ENCODE measurements around the gene NLRC5.
"Not testable (repeated sequence)": the region's sequence is repeated elsewhere in the genome, so short reads cannot be mapped to it uniquely, and the experiment has no call there.

Gene NLRC5

GRCh38 chr16:57063189-57063588 is 73.8 kb downstream of the NLRC5 start:
- WGBS: 93% methylated on average over 6 of the region's 8 CpGs

GRCh38 chr16:57064995-57065394 is 75.6 kb downstream of the NLRC5 start:
- Histone ChIP-seq H3K27me3 (ENCODE audit: control insufficient read depth in 1 of 2, insufficient read depth in 1 of 2, low read length in 2 of 2) (peaks cover 0 to 10% of the 10 kb centered on the region in 2 experiments), H3K27ac (ENCODE audit: low read length, poor library complexity, severe bottlenecking) (no peak overlapping the region), H3K9ac (ENCODE audit: low read length) (no peak overlapping the region), H2AFZ (ENCODE audit: low read depth, low read length) (no peak overlapping the region), H3K23ac (ENCODE audit: low read length in 2 of 2) (no peak overlapping the region), H3K4ac (ENCODE audit: low read depth in 1 of 2, low read length in 2 of 2) (no peak overlapping the region), H2BK5ac (ENCODE audit: low read depth, low read length, poor library complexity, severe bottlenecking) (no peak overlapping the region), H3K4me1 (ENCODE audit: control insufficient read depth, insufficient read depth, low read depth, low read length) (peaks cover 8% of the 10 kb centered on the region), H3K4me3 (ENCODE audit: insufficient read depth in 1 of 2, low read depth in 1 of 2, low read length in 2 of 2) (no peak overlapping the region), H3K18ac (ENCODE audit: low read depth in 1 of 2, low read length in 2 of 2) (no peak overlapping the region), H2BK15ac (ENCODE audit: low read depth, poor library complexity, severe bottlenecking) (no peak overlapping the region), H2BK12ac (ENCODE audit: low read length in 2 of 2) (no peak overlapping the region), H4K91ac (ENCODE audit: low read length) (no peak overlapping the region), H2AK5ac (ENCODE audit: low read length, severe bottlenecking) (no peak overlapping the region), H3K79me1 (replicated peaks; ENCODE audit: low read length, poor library complexity, severe bottlenecking) (no peaks in the 10 kb centered on the region), H3K4me2 (ENCODE audit: low read length, poor library complexity, severe bottlenecking) (no peak overlapping the region), H3K14ac (ENCODE audit: low read length in 2 of 2) (no peak overlapping the region), H3K9me3 (ENCODE audit: control insufficient read depth, low read length) (no peaks in the 10 kb centered on the region), H4K8ac (ENCODE audit: low read length) (no peak overlapping the region), H3K36me3 (ENCODE audit: control insufficient read depth in 1 of 2, insufficient read depth in 2 of 2, low read depth in 1 of 2, low read length in 2 of 2) (peaks cover 3 to 61% of the 10 kb centered on the region in 2 experiments), H2BK120ac (ENCODE audit: low read depth, low read length) (no peak overlapping the region)
- 95% methylated on average over 5 of the region's 5 CpGs for WGBS
- DNase-seq: no peak

More at GRCh38 chr16:57063189-57063588, 73.8 kb downstream of the NLRC5 start:
- H3K4me3 ChIP-seq (ENCODE audit: insufficient read depth in 1 of 2, low read depth in 1 of 2, low read length in 2 of 2); H2BK120ac ChIP-seq (ENCODE audit: low read depth, low read length); H3K4me1 ChIP-seq (ENCODE audit: control insufficient read depth, insufficient read depth, low read depth, low read length); H2BK12ac ChIP-seq (ENCODE audit: low read length in 2 of 2); H3K9ac ChIP-seq (ENCODE audit: low read length); H2BK15ac ChIP-seq (ENCODE audit: low read depth, poor library complexity, severe bottlenecking); H3K79me1 ChIP-seq (replicated peaks; ENCODE audit: low read length, poor library complexity, severe bottlenecking); H2BK5ac ChIP-seq (ENCODE audit: low read depth, low read length, poor library complexity, severe bottlenecking); H4K8ac ChIP-seq (ENCODE audit: low read length); H3K18ac ChIP-seq (ENCODE audit: low read depth in 1 of 2, low read length in 2 of 2); H3K27me3 ChIP-seq (ENCODE audit: control insufficient read depth in 1 of 2, insufficient read depth in 1 of 2, low read length in 2 of 2); H3K23ac ChIP-seq (ENCODE audit: low read length in 2 of 2); H3K14ac ChIP-seq (ENCODE audit: low read length in 2 of 2); H2AFZ ChIP-seq (ENCODE audit: low read depth, low read length); H3K4ac ChIP-seq (ENCODE audit: low read depth in 1 of 2, low read length in 2 of 2); H4K91ac ChIP-seq (ENCODE audit: low read length); H3K27ac ChIP-seq (ENCODE audit: low read length, poor library complexity, severe bottlenecking); H3K9me3 ChIP-seq (ENCODE audit: control insufficient read depth, low read length); H3K4me2 ChIP-seq (ENCODE audit: low read length, poor library complexity, severe bottlenecking); DNase-seq; H2AK5ac ChIP-seq (ENCODE audit: low read length, severe bottlenecking): not testable (repeated sequence)
- H3K36me3 ChIP-seq (ENCODE audit: control insufficient read depth in 1 of 2, insufficient read depth in 2 of 2, low read depth in 1 of 2, low read length in 2 of 2): peaks cover 6 to 60% of the 10 kb centered on the region in 2 experiments

- Histone ChIP-seq H2BK12ac (ENCODE audit: low read length in 2 of 2) (no peak overlapping the region), H3K79me1 (replicated peaks; ENCODE audit: low read length, poor library complexity, severe bottlenecking) (no peaks in the 10 kb centered on the region), H2AFZ (ENCODE audit: low read depth, low read length) (no peak overlapping the region), H2BK5ac (ENCODE audit: low read depth, low read length, poor library complexity, severe bottlenecking) (no peak overlapping the region), H2BK15ac (ENCODE audit: low read depth, poor library complexity, severe bottlenecking) (no peak overlapping the region), H3K23ac (ENCODE audit: low read length in 2 of 2) (no peak overlapping the region), H3K4ac (ENCODE audit: low read depth in 1 of 2, low read length in 2 of 2) (no peak overlapping the region), H3K9me3 (ENCODE audit: control insufficient read depth, low read length) (no peaks in the 10 kb centered on the region), H3K27me3 (ENCODE audit: control insufficient read depth in 1 of 2, insufficient read depth in 1 of 2, low read length in 2 of 2) (peaks cover 0 to 10% of the 10 kb centered on the region in 2 experiments), H3K14ac (ENCODE audit: low read length in 2 of 2) (no peak overlapping the region), H3K36me3 (ENCODE audit: control insufficient read depth in 1 of 2, insufficient read depth in 2 of 2, low read depth in 1 of 2, low read length in 2 of 2) (peaks cover 0 to 61% of the 10 kb centered on the region in 2 experiments), H3K18ac (ENCODE audit: low read depth in 1 of 2, low read length in 2 of 2) (no peak overlapping the region), H4K8ac (ENCODE audit: low read length) (no peak overlapping the region), H2AK5ac (ENCODE audit: low read length, severe bottlenecking) (no peak overlapping the region), H2BK120ac (ENCODE audit: low read depth, low read length) (no peak overlapping the region), H3K27ac (ENCODE audit: low read length, poor library complexity, severe bottlenecking) (no peak overlapping the region), H3K4me2 (ENCODE audit: low read length, poor library complexity, severe bottlenecking) (no peak overlapping the region), H3K4me1 (ENCODE audit: control insufficient read depth, insufficient read depth, low read depth, low read length) (no peaks in the 10 kb centered on the region), H4K91ac (ENCODE audit: low read length) (no peak overlapping the region), H3K9ac (ENCODE audit: low read length) (no peak overlapping the region), H3K4me3 (ENCODE audit: insufficient read depth in 1 of 2, low read depth in 1 of 2, low read length in 2 of 2) (no peak overlapping the region)
- DNase-seq: no peak
- WGBS: 87% methylated on average over 4 of the region's 4 CpGs
Measured at GRCh38 chr16:57066625-57067024, 77.3 kb downstream of the NLRC5 start.

- Histone ChIP-seq H2BK15ac (ENCODE audit: low read depth, poor library complexity, severe bottlenecking) (no peak overlapping the region), H3K79me1 (replicated peaks; ENCODE audit: low read length, poor library complexity, severe bottlenecking) (no peaks in the 10 kb centered on the region), H3K9me3 (ENCODE audit: control insufficient read depth, low read length) (no peaks in the 10 kb centered on the region), H3K4ac (ENCODE audit: low read depth in 1 of 2, low read length in 2 of 2) (no peak overlapping the region), H3K18ac (ENCODE audit: low read depth in 1 of 2, low read length in 2 of 2) (no peak overlapping the region), H3K23ac (ENCODE audit: low read length in 2 of 2) (no peak overlapping the region), H3K4me1 (ENCODE audit: control insufficient read depth, insufficient read depth, low read depth, low read length) (no peaks in the 10 kb centered on the region), H3K4me2 (ENCODE audit: low read length, poor library complexity, severe bottlenecking) (no peak overlapping the region), H2AK5ac (ENCODE audit: low read length, severe bottlenecking) (no peak overlapping the region), H3K27me3 (ENCODE audit: control insufficient read depth in 1 of 2, insufficient read depth in 1 of 2, low read length in 2 of 2) (peaks cover 0 to 10% of the 10 kb centered on the region in 2 experiments), H2BK5ac (ENCODE audit: low read depth, low read length, poor library complexity, severe bottlenecking) (no peak overlapping the region), H3K9ac (ENCODE audit: low read length) (no peak overlapping the region), H2BK120ac (ENCODE audit: low read depth, low read length) (no peak overlapping the region), H3K27ac (ENCODE audit: low read length, poor library complexity, severe bottlenecking) (no peak overlapping the region), H4K8ac (ENCODE audit: low read length) (no peak overlapping the region), H4K91ac (ENCODE audit: low read length) (no peak overlapping the region), H3K14ac (ENCODE audit: low read length in 2 of 2) (no peak overlapping the region), H3K4me3 (ENCODE audit: insufficient read depth in 1 of 2, low read depth in 1 of 2, low read length in 2 of 2) (no peak overlapping the region), H2AFZ (ENCODE audit: low read depth, low read length) (no peak overlapping the region), H3K36me3 (ENCODE audit: control insufficient read depth in 1 of 2, insufficient read depth in 2 of 2, low read depth in 1 of 2, low read length in 2 of 2) (peaks cover 0 to 62% of the 10 kb centered on the region in 2 experiments), H2BK12ac (ENCODE audit: low read length in 2 of 2) (no peak overlapping the region)
- WGBS: 96% methylated on average over 3 of the region's 3 CpGs
- no peak for DNase-seq
Measured at GRCh38 chr16:57067347-57067746, 78.0 kb downstream of the NLRC5 start.
